ENCODE data around the gene NAT16.

NAT16 gene

GRCh38 chr7:101172005-101172853 lies 7.9 kb downstream of the NAT16 start:
- no peak for DNase-seq (ENCODE audit: low read depth in 4 of 4, low spot score in 1 of 4)

GRCh38 chr7:101171442-101171837 lies 8.7 kb downstream of the NAT16 start:
- no peak for DNase-seq (ENCODE audit: low read depth in 4 of 4, low spot score in 1 of 4)

GRCh38 chr7:101170617-101171441 lies 9.3 kb downstream of the NAT16 start:
- no peak for DNase-seq (ENCODE audit: low read depth in 4 of 4, low spot score in 1 of 4)

GRCh38 chr7:101169838-101170551 lies 10.1 kb downstream of the NAT16 start:
- peak; percentile 49 to 80 (median 66) for DNase-seq (ENCODE audit: low read depth in 4 of 4, low spot score in 1 of 4)

GRCh38 chr7:101169110-101169837 lies 10.8 kb downstream of the NAT16 start:
- no peak for DNase-seq (ENCODE audit: low read depth in 4 of 4, low spot score in 1 of 4)

- DNase-seq (ENCODE audit: low read depth in 4 of 4, low spot score in 1 of 4), result no peak
These were observed 11.6 kb downstream of the NAT16 start for GRCh38 chr7:101168412-101169049.

- no peak for DNase-seq (ENCODE audit: low read depth in 4 of 4, low spot score in 1 of 4)
These were observed 12.3 kb downstream of the NAT16 start for GRCh38 chr7:101167645-101168411.

GRCh38 chr7:101166909-101167644 lies 13.0 kb downstream of the NAT16 start:
- no peak for DNase-seq (ENCODE audit: low read depth in 4 of 4, low spot score in 1 of 4)

GRCh38 chr7:101166648-101166908 lies 13.5 kb downstream of the NAT16 start:
- no peak for DNase-seq (ENCODE audit: low read depth in 4 of 4, low spot score in 1 of 4)

- DNase-seq (ENCODE audit: low read depth in 4 of 4, low spot score in 1 of 4), result no peak
These were observed 14.0 kb downstream of the NAT16 start for GRCh38 chr7:101165958-101166647.

GRCh38 chr7:101165075-101165957 lies 14.8 kb downstream of the NAT16 start, which contains the start of gene VGF:
TSS of gene VGF (minus strand) at chr7:101165569. CDS start at chr7:101164843, 726 bp downstream.
- peak; percentile 74 to 91 (median 86) for DNase-seq (ENCODE audit: low read depth in 4 of 4, low spot score in 1 of 4)

GRCh38 chr7:101164071-101164840 lies 15.8 kb downstream of the NAT16 start:
- no peak for DNase-seq (ENCODE audit: low read depth in 4 of 4, low spot score in 1 of 4)

- no peak for DNase-seq (ENCODE audit: low read depth in 4 of 4, low spot score in 1 of 4)
These were observed 16.6 kb downstream of the NAT16 start for GRCh38 chr7:101163279-101164070.

- DNase-seq (ENCODE audit: low read depth in 4 of 4, low spot score in 1 of 4), result no peak
These were observed 17.4 kb downstream of the NAT16 start for GRCh38 chr7:101162551-101163278.
